Measurements from ENCODE around the gene ERVFRD-1.
A peak's percentile ranks its signal among the peaks of the same experiment; 100 is the strongest.

ERVFRD-1 gene

DNA sequence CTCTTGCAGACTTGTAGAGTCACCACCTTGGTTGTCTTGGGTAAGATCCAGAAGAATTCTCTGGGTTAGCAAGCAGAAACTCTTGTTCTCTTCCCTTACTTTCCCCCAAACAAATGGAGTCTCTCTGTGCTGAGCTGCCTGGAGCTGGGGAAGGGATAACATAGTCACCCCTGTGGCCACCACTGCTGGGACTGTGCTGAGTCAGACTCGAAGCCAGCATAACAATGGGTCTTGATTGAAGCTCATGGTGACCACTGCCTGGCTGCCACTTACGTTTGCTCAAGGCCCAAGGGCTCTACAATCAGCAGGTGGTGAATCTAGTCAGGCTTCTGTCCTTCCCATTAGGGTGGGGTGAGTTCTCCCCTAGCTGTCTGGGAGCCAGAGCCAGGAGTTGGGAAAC, 15.4 kb upstream of the ERVFRD-1 start:
- ATAC-seq = no peak
- TF ChIP-seq ARNTL (CRISPR knock-in tag; IDR thresholded peaks at IDR 0.05; ENCODE audit: borderline replicate concordance, low read depth) = no peak
- TF ChIP-seq, protein P1, sequence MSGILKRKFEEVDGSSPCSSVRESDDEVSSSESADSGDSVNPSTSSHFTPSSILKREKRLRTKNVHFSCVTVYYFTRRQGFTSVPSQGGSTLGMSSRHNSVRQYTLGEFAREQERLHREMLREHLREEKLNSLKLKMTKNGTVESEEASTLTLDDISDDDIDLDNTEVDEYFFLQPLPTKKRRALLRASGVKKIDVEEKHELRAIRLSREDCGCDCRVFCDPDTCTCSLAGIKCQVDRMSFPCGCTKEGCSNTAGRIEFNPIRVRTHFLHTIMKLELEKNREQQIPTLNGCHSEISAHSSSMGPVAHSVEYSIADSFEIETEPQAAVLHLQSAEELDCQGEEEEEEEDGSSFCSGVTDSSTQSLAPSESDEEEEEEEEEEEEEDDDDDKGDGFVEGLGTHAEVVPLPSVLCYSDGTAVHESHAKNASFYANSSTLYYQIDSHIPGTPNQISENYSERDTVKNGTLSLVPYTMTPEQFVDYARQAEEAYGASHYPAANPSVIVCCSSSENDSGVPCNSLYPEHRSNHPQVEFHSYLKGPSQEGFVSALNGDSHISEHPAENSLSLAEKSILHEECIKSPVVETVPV (CRISPR knock-in tag; IDR thresholded peaks at IDR 0.05) = no peak

DNA sequence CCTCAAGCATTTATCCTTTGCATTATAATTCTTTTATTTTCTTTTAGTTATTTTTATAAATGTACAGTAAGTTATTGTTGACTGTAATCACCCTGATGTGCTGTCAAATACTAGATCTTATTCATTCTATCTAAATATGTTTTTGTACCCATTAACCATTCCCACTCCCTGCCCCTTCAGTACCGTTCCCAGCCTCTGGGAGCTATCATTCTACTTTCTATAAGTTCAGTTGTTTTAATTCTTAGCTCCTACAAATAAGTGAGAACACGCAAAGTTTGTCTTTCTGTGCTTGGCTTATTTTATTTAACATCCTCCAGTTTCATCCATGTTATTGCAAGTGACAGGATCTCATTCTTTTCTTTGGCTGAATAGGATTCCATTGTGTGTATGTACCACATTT, 12.5 kb upstream of the ERVFRD-1 start:
- TF ChIP-seq TCF4 (CRISPR knock-in tag; IDR thresholded peaks at IDR 0.05; ENCODE audit: borderline replicate concordance) (no peak), ZNF70 (CRISPR knock-in tag; IDR thresholded peaks at IDR 0.05) (no peak), BACH2 (CRISPR knock-in tag; IDR thresholded peaks at IDR 0.05; ENCODE audit: borderline replicate concordance) (no peak), ZFP30 (CRISPR knock-in tag; IDR thresholded peaks at IDR 0.05) (no peak), SNAI2 (CRISPR knock-in tag; IDR thresholded peaks at IDR 0.05) (no peak), ZC3H10 (CRISPR knock-in tag; IDR thresholded peaks at IDR 0.05) (no peak), GLIS3 (CRISPR knock-in tag; IDR thresholded peaks at IDR 0.05) (no peak), ESRRG (CRISPR knock-in tag; IDR thresholded peaks at IDR 0.05) (no peak), CSDC2 (CRISPR knock-in tag; IDR thresholded peaks at IDR 0.05) (no peak), OSR1 (CRISPR knock-in tag; IDR thresholded peaks at IDR 0.05) (no peak), PPARA (CRISPR knock-in tag; IDR thresholded peaks at IDR 0.05; ENCODE audit: borderline replicate concordance) (no peak), ZNF565 (CRISPR knock-in tag; conservative IDR thresholded peaks at IDR 0.05; ENCODE audit: low read depth) (no peak), ZNF8 (CRISPR knock-in tag; IDR thresholded peaks at IDR 0.05) (no peak), RARB (CRISPR knock-in tag; IDR thresholded peaks at IDR 0.05) (no peak)
- TF ChIP-seq, protein P2, sequence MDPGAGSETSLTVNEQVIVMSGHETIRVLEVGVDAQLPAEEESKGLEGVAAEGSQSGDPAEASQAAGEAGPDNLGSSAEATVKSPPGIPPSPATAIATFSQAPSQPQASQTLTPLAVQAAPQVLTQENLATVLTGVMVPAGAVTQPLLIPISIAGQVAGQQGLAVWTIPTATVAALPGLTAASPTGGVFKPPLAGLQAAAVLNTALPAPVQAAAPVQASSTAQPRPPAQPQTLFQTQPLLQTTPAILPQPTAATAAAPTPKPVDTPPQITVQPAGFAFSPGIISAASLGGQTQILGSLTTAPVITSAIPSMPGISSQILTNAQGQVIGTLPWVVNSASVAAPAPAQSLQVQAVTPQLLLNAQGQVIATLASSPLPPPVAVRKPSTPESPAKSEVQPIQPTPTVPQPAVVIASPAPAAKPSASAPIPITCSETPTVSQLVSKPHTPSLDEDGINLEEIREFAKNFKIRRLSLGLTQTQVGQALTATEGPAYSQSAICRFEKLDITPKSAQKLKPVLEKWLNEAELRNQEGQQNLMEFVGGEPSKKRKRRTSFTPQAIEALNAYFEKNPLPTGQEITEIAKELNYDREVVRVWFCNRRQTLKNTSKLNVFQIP (CRISPR knock-in tag; IDR thresholded peaks at IDR 0.05; ENCODE audit: borderline replicate concordance, low read depth) = no peak
- TF ChIP-seq, protein P1 (CRISPR knock-in tag; IDR thresholded peaks at IDR 0.05) = no peak
- TF ChIP-seq, protein P3, sequence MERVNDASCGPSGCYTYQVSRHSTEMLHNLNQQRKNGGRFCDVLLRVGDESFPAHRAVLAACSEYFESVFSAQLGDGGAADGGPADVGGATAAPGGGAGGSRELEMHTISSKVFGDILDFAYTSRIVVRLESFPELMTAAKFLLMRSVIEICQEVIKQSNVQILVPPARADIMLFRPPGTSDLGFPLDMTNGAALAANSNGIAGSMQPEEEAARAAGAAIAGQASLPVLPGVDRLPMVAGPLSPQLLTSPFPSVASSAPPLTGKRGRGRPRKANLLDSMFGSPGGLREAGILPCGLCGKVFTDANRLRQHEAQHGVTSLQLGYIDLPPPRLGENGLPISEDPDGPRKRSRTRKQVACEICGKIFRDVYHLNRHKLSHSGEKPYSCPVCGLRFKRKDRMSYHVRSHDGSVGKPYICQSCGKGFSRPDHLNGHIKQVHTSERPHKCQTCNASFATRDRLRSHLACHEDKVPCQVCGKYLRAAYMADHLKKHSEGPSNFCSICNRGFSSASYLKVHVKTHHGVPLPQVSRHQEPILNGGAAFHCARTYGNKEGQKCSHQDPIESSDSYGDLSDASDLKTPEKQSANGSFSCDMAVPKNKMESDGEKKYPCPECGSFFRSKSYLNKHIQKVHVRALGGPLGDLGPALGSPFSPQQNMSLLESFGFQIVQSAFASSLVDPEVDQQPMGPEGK (CRISPR knock-in tag; IDR thresholded peaks at IDR 0.05; ENCODE audit: borderline replicate concordance) = no peak
- TF ChIP-seq, protein P4, sequence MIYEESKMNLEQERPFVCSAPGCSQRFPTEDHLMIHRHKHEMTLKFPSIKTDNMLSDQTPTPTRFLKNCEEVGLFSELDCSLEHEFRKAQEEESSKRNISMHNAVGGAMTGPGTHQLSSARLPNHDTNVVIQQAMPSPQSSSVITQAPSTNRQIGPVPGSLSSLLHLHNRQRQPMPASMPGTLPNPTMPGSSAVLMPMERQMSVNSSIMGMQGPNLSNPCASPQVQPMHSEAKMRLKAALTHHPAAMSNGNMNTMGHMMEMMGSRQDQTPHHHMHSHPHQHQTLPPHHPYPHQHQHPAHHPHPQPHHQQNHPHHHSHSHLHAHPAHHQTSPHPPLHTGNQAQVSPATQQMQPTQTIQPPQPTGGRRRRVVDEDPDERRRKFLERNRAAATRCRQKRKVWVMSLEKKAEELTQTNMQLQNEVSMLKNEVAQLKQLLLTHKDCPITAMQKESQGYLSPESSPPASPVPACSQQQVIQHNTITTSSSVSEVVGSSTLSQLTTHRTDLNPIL (CRISPR knock-in tag; IDR thresholded peaks at IDR 0.05; ENCODE audit: low read depth) = no peak
- TF ChIP-seq, protein P5, sequence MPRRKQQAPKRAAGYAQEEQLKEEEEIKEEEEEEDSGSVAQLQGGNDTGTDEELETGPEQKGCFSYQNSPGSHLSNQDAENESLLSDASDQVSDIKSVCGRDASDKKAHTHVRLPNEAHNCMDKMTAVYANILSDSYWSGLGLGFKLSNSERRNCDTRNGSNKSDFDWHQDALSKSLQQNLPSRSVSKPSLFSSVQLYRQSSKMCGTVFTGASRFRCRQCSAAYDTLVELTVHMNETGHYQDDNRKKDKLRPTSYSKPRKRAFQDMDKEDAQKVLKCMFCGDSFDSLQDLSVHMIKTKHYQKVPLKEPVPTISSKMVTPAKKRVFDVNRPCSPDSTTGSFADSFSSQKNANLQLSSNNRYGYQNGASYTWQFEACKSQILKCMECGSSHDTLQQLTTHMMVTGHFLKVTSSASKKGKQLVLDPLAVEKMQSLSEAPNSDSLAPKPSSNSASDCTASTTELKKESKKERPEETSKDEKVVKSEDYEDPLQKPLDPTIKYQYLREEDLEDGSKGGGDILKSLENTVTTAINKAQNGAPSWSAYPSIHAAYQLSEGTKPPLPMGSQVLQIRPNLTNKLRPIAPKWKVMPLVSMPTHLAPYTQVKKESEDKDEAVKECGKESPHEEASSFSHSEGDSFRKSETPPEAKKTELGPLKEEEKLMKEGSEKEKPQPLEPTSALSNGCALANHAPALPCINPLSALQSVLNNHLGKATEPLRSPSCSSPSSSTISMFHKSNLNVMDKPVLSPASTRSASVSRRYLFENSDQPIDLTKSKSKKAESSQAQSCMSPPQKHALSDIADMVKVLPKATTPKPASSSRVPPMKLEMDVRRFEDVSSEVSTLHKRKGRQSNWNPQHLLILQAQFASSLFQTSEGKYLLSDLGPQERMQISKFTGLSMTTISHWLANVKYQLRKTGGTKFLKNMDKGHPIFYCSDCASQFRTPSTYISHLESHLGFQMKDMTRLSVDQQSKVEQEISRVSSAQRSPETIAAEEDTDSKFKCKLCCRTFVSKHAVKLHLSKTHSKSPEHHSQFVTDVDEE (CRISPR knock-in tag; IDR thresholded peaks at IDR 0.05) = no peak
- ATAC-seq = 0 out of 3 replicates have a peak, but pooled peaks have one; percentile 33

DNA sequence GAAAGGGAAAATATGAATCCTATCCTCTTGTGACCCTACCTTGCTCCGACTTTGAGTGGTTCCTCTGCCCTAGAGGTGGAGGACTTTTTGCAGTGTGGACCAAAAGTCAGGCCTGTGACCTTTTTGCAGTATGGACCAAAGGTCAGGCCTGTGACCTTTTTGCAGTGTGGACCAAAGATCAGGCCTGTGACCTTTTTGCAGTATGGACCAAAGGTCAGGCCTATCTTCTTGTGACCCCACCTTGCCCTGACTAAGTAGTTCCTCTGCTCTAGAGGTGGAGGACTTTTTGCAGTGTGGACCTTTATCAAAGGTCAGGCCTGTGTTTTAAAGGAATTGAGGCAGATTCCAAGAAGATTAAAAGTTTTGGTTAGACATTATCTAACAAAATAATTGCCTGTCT, 10.9 kb upstream of the ERVFRD-1 start:
- no peak for ATAC-seq
- TF ChIP-seq, protein P2 (CRISPR knock-in tag; IDR thresholded peaks at IDR 0.05; ENCODE audit: borderline replicate concordance, low read depth) = no peak
- TF ChIP-seq OSR1 (CRISPR knock-in tag; IDR thresholded peaks at IDR 0.05) (no peak), RARB (CRISPR knock-in tag; IDR thresholded peaks at IDR 0.05) (no peak), ZNF8 (CRISPR knock-in tag; IDR thresholded peaks at IDR 0.05) (no peak), PPARA (CRISPR knock-in tag; IDR thresholded peaks at IDR 0.05; ENCODE audit: borderline replicate concordance) (no peak), TOX (CRISPR knock-in tag; IDR thresholded peaks at IDR 0.05; ENCODE audit: borderline replicate concordance) (no peak), ESRRG (CRISPR knock-in tag; IDR thresholded peaks at IDR 0.05) (no peak), GLIS3 (CRISPR knock-in tag; IDR thresholded peaks at IDR 0.05) (no peak), ZNF70 (CRISPR knock-in tag; IDR thresholded peaks at IDR 0.05) (no peak), CSDC2 (CRISPR knock-in tag; IDR thresholded peaks at IDR 0.05) (no peak), SNAI2 (CRISPR knock-in tag; IDR thresholded peaks at IDR 0.05) (no peak), ARNTL (CRISPR knock-in tag; IDR thresholded peaks at IDR 0.05; ENCODE audit: borderline replicate concordance, low read depth) (no peak), ZFP3 (CRISPR knock-in tag; IDR thresholded peaks at IDR 0.05) (no peak), BACH2 (CRISPR knock-in tag; IDR thresholded peaks at IDR 0.05; ENCODE audit: borderline replicate concordance) (no peak), ISL1 (CRISPR knock-in tag; IDR thresholded peaks at IDR 0.05) (no peak)
- TF ChIP-seq, protein P1 (CRISPR knock-in tag; IDR thresholded peaks at IDR 0.05) = no peak

Measured in SK-N-SH treated with all-trans-retinoic acid at 6 μM for 48 hours (cell line).